Activated naive CD8-positive, alpha-beta T cell treated with anti-CD3 and anti-CD28 coated beads for 36 hours (primary cell): ENCODE measurements around the gene CDC16. TPM values are rescaled to one million over a fixed set of nuclear protein-coding genes. Genes with fewer than 3 reads are reported as not detected.
A peak's percentile ranks its signal among the peaks of the same experiment; 100 is the strongest.
"Not testable (repeated sequence)": the region's sequence is repeated elsewhere in the genome, so short reads cannot be mapped to it uniquely, and the experiment has no call there.

ENCODE experiments used
- DNase-seq: peaks from one replicate; pipeline ENCODE4 v3.0.0; 2021
- H3K27ac Mint-ChIP-seq: one replicate; pipeline ENCODE4 v1.8.0; 2022; ENCODE audit warnings: mild to moderate bottlenecking, moderate library complexity, mixed read lengths
- H3K27me3 Mint-ChIP-seq: one replicate; pipeline ENCODE4 v1.8.0; 2022; ENCODE audit warnings: mild to moderate bottlenecking, mixed read lengths
- H3K36me3 Mint-ChIP-seq: one replicate; pipeline ENCODE4 v1.8.0; 2021; ENCODE audit warnings: mild to moderate bottlenecking, mixed read lengths
- H3K4me1 Mint-ChIP-seq: one replicate; pipeline ENCODE4 v1.8.0; 2021; ENCODE audit warnings: mixed read lengths
- H3K4me3 Mint-ChIP-seq: one replicate; pipeline ENCODE4 v1.8.0; 2022; ENCODE audit warnings: mild to moderate bottlenecking, moderate library complexity, mixed read lengths
- H3K9me3 Mint-ChIP-seq: one replicate; pipeline ENCODE4 v1.8.0; 2022; ENCODE audit warnings: mixed read lengths
- total RNA-seq, 2 experiments: library from RNA; stranded (reverse); gene quantifications; one replicate each; pipeline ENCODE4 v1.2.3, GENCODE V29; 2021

CDC16 gene, protein sequence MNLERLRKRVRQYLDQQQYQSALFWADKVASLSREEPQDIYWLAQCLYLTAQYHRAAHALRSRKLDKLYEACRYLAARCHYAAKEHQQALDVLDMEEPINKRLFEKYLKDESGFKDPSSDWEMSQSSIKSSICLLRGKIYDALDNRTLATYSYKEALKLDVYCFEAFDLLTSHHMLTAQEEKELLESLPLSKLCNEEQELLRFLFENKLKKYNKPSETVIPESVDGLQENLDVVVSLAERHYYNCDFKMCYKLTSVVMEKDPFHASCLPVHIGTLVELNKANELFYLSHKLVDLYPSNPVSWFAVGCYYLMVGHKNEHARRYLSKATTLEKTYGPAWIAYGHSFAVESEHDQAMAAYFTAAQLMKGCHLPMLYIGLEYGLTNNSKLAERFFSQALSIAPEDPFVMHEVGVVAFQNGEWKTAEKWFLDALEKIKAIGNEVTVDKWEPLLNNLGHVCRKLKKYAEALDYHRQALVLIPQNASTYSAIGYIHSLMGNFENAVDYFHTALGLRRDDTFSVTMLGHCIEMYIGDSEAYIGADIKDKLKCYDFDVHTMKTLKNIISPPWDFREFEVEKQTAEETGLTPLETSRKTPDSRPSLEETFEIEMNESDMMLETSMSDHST
- total RNA-seq: 10 to 100 TPM; 72.8 to 73.0 TPM

DNA sequence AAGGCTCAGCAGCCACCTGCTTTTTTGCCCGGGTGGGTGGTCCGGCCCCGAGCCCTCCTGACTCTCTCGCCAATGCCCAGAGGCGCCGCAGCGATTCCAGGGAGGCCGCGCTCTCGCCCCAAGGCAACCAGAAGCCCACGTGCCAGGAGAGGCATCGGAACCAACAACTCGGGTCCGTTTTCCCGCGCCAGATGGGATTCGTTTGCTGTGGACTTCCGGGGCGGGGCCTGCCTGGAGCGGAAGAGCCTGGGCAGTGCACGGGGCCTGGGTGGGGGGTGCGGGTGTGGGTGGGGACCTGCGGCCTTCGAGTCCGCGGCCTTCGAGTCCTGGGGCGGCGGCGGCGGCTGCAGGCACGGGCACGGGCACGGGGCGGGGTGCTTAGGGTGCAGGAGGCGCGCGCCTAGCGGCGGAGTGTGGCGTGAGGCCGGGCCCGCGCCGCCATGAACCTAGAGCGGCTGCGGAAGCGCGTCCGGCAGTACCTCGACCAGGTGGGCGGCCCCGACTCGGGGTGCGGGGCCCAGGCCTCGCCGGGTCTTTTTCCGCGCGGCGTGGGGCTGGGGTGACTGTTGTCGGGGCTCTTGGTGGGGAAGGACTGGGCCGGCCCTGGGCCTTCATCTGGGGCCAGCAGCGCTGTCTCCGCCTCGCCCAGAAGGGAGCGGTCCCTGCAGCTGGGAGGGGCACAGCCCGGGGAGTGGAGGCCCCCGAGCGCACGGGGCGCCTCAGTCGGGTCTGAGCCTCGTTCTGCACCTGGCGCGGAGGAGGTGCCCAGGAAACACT, at the start of gene CDC16:
Gene CDC16 (plus strand): TSS at position 253 of the 777 bp plus-strand sequence. CDS start 188 bp downstream, at position 441.
- Mint-ChIP-seq H3K27me3 (no peaks in the 10 kb centered on the region), H3K4me1 (peaks cover 39% of the 10 kb centered on the region), H3K27ac (peak within 1 kb of the TSS; percentile 93), H3K4me3 (peak within 1 kb of the TSS; percentile 90), H3K9me3 (peaks cover 4% of the 10 kb centered on the region), H3K36me3 (peaks cover 22% of the 10 kb centered on the region)
- DNase-seq: peak; percentile 91

DNA sequence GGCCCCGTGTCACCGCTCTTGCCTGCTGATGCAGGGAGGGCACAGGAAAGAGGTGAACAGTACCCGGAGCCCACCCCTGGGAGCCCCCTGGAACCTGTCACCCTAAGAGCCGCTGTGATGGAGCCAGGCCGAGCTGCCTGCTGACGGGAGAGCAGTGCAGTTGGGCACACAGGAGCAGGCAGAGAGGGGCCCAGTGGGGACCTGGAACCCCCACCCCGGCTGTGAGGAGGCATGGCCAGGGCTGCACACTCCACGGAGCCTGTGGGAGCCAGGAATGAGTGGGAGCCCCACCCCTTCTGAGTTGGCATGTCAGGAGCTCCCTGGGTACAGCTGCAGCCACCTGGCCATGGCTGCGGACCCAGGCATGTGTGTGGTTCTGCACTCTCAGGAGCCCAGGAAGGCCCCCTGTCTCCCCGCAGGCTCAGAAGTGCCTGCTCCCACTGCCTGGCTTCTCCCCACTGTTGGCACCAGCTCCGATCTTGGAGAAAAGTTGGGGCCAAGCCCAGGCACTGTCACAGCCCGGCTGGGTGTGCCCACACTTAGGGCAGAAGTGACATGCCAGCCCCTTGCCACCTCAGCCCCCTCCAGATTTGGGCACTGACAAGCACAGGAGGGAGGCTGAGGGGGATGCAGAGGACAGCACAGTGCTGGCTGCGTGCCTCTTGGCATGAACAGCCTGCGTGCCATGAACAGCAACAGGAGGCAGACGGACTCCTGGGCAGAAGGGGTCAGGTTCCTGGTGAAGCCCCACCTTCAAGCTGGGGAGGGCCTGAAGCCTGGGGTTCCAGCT, 49.3 kb upstream of the CDC16 start:
- no peak overlapping the region for H3K27ac Mint-ChIP-seq
- peaks cover 7% of the 10 kb centered on the region for H3K4me1 Mint-ChIP-seq
- no peak for DNase-seq
- no peak overlapping the region for H3K4me3 Mint-ChIP-seq
- no peaks in the 10 kb centered on the region for H3K27me3 Mint-ChIP-seq
- H3K9me3 Mint-ChIP-seq: peaks cover 4% of the 10 kb centered on the region
- H3K36me3 Mint-ChIP-seq: no peaks in the 10 kb centered on the region

DNA sequence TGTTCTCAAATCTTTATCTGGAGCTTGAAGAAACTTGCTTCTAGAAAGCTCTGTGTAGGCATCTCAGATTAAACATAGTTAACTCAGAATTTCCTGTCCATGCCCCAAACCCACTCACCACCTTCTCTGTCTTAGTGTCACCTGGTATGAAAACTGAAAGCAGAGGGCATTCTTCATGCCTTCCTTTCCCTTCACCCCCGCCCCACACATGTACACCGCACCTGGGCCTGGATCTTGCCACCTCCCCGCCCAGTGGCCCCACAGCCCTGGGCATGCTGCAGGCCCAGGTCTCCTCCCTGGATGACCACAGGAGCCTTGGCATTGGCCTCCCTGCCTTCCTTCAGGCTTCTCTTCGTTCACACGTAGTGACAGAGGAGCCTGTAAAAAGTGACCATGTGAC, 39.8 kb upstream of the CDC16 start:
- peak; percentile 7 for DNase-seq
- Mint-ChIP-seq H3K36me3 (no peaks in the 10 kb centered on the region), H3K27me3 (no peaks in the 10 kb centered on the region), H3K9me3 (peaks cover 4% of the 10 kb centered on the region), H3K4me3 (no peak overlapping the region), H3K27ac (peak overlapping the region; percentile 75), H3K4me1 (peaks cover 14% of the 10 kb centered on the region)

DNA sequence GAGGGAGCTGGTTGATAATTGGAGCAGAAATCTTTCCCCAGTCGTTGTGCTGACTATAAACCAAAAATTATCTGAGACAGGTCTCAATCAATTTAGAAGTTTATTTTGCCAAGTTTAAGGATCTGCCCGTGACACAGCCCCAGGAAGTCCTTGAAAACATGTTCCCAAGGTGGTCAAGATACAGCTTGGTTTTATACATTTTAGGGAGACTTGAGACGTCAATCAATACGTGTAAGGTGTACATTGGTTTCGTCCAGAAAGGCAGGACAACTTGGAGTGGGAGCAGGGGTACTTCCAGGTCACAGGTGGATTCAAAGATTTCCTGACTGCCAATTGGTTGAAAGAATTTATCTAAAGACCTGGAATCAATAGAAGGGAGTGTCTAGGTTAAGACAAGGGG, 38.1 kb upstream of the CDC16 start:
- no peak for DNase-seq
- Mint-ChIP-seq H3K36me3 (no peaks in the 10 kb centered on the region), H3K4me1 (peaks cover 17% of the 10 kb centered on the region), H3K27ac (no peak overlapping the region), H3K9me3 (peaks cover 2% of the 10 kb centered on the region), H3K27me3 (no peaks in the 10 kb centered on the region), H3K4me3 (no peak overlapping the region)

DNA sequence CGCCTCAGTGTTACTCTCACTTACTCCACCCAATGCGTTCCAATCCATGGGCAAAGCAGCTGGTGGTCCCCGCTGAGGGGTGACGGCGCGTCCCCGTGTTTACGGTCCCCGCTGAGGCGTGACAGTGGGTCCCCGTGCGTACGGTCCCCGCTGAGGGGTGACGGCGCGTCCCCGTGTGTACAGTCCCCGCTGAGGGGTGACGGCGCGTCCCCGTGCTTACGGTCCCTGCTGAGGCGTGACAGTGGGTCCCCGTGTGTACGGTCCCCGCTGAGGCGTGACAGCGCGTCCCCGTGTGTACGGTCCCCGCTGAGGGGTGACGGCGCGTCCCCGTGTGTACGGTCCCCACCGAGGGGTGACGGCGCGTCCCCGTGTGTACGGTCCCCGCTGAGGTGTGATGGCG, 36.1 kb upstream of the CDC16 start:
- Mint-ChIP-seq H3K27me3 (no peaks in the 10 kb centered on the region), H3K9me3 (no peaks in the 10 kb centered on the region)

DNA sequence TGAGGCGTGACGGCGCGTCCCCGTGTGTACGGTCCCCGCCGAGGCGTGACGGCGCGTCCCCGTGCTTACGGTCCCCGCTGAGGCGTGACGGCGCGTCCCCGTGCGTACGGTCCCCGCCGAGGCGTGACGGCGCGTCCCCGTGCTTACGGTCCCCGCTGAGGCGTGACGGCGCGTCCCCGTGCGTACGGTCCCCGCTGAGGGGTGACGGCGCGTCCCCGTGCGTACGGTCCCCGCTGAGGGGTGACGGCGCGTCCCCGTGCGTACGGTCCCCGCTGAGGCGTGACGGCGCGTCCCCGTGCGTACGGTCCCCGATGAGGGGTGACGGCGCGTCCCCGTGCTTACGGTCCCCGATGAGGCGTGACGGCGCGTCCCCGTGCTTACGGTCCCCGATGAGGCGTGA, 35.2 kb upstream of the CDC16 start:
- H3K9me3 Mint-ChIP-seq, H3K4me3 Mint-ChIP-seq, DNase-seq, H3K27me3 Mint-ChIP-seq, H3K36me3 Mint-ChIP-seq, H3K27ac Mint-ChIP-seq: not testable (repeated sequence)
- H3K4me1 Mint-ChIP-seq: peaks cover 18% of the 10 kb centered on the region

More for the DNA sequence above, 36.1 kb upstream of the CDC16 start:
- Mint-ChIP-seq H3K36me3 (no peaks in the 10 kb centered on the region), H3K4me3 (no peak overlapping the region), H3K27ac (no peak overlapping the region), H3K4me1 (peaks cover 25% of the 10 kb centered on the region)
- DNase-seq: no peak

DNA sequence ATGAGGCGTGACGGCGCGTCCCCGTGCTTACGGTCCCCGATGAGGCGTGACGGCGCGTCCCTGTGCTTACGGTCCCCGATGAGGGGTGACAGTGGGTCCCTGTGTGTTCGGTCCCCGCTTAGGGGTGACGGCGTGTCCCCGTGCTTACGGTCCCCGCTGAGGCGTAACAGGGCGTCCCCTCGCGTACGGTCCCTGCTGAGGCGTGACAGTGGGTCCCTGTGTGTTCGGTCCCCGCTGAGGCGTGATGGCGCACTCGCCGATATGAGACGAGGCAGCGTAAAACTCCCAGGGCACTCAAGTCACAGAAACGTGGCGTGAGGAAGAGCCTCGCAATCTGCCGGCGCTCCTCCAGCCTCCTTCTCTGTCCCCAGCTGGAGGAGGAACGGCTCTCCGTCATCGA, 34.7 kb upstream of the CDC16 start:
- Mint-ChIP-seq H3K27me3 (no peaks in the 10 kb centered on the region), H3K4me3 (no peak overlapping the region), H3K4me1 (peaks cover 19% of the 10 kb centered on the region), H3K36me3 (no peaks in the 10 kb centered on the region), H3K27ac (no peak overlapping the region), H3K9me3 (no peaks in the 10 kb centered on the region)
- no peak for DNase-seq

DNA sequence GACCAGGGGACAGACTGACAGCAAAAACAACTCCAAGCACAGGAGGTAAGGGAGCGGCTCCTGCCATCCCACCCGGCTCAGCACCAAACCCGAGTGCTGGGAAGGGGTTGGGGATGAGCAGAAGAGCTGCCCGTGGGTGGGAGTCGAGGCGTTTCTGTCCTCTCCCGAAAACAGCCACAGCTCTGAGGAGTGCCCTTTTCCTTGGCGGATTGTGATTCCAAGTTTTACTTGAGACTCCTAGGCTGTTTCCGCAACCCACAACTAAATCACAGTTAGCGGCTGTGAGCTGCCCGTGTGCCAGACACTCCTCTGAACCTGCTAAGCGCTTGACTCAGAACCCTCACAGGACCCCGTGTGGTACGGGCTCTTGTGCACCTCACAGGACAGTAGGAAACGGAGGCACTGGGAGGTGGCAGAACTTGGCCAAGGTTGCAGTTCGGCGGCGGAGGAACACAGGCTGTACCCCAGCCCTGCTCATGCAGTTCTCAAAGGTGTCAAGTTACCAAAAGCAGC, 34.2 kb upstream of the CDC16 start:
- Mint-ChIP-seq H3K27ac (no peak overlapping the region), H3K9me3 (no peaks in the 10 kb centered on the region), H3K27me3 (no peaks in the 10 kb centered on the region), H3K4me3 (no peak overlapping the region), H3K4me1 (peaks cover 15% of the 10 kb centered on the region), H3K36me3 (no peaks in the 10 kb centered on the region)
- DNase-seq: no peak

DNA sequence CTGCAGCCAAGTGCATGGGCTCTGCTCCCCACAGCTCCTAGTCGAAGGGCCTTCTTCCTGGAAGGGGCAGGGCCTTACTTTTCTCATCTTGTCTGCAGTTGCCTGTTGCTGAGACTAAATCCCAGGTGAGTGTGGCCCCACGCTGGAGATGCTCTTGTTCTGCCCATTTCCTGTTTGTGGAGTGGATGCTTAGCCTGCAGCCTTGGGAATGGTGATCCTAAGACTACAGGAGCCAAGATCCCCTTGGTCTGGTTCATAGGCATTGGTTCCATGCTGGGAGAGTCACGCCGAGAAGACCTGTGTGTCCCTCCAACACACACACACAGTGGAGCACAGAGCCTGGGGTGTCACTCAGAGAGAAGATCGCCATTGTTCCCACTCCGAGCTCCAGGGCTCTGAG, 32.1 kb upstream of the CDC16 start:
- Mint-ChIP-seq H3K27me3 (no peaks in the 10 kb centered on the region), H3K4me3 (no peak overlapping the region), H3K9me3 (no peaks in the 10 kb centered on the region), H3K27ac (no peak overlapping the region), H3K4me1 (peaks cover 15% of the 10 kb centered on the region), H3K36me3 (no peaks in the 10 kb centered on the region)
- DNase-seq: no peak

DNA sequence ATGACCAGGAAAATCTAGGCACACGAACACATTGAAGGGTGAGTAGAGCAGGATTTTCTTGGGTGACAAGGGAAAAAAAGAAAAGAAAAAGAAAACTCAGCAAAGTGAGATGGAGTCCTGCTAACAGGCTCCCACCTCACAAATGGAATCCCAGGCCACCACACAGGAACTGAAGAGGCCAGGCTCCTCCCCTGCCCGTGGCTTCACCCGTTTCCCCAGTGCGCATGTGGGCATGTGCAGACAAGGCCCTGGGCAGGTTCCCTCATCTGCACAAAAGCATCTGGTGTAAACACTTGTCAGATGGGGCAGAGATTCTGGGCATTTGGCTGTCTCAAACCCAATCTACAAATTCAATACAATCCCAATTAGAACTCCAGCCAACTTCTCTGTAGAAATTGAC, 31.2 kb upstream of the CDC16 start:
- Mint-ChIP-seq H3K27me3 (no peaks in the 10 kb centered on the region), H3K27ac (no peak overlapping the region), H3K4me3 (no peak overlapping the region), H3K9me3 (no peaks in the 10 kb centered on the region), H3K36me3 (no peaks in the 10 kb centered on the region), H3K4me1 (peaks cover 15% of the 10 kb centered on the region)
- DNase-seq: peak; percentile 21

DNA sequence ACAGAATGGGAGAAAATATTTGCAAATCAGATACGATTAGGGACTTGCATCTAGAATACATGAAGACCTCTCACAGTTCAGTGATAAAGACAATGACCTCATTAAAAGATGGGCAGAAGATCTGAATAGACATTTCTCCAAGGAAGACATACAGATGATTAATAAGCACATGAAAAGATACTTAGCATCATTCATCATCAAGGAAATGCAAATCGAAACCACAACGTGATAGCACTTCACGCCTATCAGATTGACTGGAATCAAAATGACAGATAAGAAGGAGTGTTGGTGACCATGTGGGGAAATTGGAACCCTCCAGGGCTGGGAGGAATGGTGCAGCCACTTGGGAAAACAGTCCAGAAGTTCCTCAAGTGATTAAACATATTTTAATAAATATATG, 29.8 kb upstream of the CDC16 start:
- no peak overlapping the region for H3K27ac Mint-ChIP-seq
- no peak for DNase-seq
- no peaks in the 10 kb centered on the region for H3K27me3 Mint-ChIP-seq
- H3K4me3 Mint-ChIP-seq: no peak overlapping the region
- peaks cover 15% of the 10 kb centered on the region for H3K4me1 Mint-ChIP-seq
- H3K36me3 Mint-ChIP-seq: no peaks in the 10 kb centered on the region
- no peaks in the 10 kb centered on the region for H3K9me3 Mint-ChIP-seq

DNA sequence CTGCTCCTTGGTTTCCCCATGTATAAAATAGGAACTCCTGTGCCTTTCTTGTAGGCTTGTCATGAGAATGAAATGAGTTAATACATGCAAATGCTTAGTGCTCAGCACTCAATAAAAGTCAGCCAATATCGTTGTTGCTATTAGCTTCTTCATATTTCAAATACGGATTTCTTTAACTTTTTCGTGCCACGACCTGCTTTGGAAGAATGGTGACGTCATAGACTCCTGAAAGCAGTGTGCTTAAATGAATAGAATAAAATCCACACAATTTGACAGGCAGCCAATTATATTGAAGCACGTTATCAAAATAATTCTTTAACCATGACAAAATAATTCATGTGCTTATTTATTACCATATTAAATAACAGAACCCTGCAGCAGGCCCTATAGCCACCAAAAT, 26.6 kb upstream of the CDC16 start:
- no peaks in the 10 kb centered on the region for H3K36me3 Mint-ChIP-seq
- H3K27ac Mint-ChIP-seq: no peak overlapping the region
- H3K4me3 Mint-ChIP-seq: no peak overlapping the region
- no peaks in the 10 kb centered on the region for H3K27me3 Mint-ChIP-seq
- H3K9me3 Mint-ChIP-seq: no peaks in the 10 kb centered on the region
- DNase-seq: no peak
- peaks cover 16% of the 10 kb centered on the region for H3K4me1 Mint-ChIP-seq

DNA sequence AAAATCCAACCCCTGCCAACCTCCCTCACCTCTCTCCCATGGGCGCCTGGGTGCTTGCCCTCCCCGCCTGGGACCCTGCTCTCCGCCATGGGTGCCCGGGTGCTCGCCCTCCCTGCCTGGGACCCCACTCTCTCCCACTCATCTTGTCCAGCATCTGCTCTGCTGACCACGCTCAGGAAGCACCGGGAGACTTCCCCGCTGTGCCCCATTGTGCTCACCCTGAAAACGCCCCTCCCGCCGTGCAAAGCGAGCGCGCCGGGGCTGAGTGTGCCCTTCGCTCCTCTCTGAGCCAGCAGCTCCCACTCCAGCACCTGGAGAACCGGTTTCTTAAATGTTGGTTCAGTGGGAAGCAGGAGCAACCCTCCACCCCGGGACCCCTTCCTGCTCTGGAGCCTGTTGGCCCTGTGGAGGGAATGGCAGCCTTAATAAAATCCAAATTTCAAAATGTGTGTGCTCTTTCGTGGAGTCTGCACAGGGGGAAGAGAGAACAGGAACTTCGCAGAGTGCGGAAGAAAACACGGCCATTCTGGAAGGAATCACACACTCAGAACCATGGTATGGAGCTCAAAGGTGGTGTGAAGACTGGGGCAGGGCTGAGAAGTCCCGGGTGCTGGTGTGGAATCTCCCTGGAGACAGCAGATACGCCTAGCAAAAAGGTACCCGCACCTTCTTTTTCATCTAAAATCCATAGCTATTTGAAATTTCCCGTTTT, 23.1 kb upstream of the CDC16 start:
- peaks cover 13% of the 10 kb centered on the region for H3K4me1 Mint-ChIP-seq
- H3K27ac Mint-ChIP-seq: no peak overlapping the region
- no peaks in the 10 kb centered on the region for H3K9me3 Mint-ChIP-seq
- H3K36me3 Mint-ChIP-seq: no peaks in the 10 kb centered on the region
- no peak for DNase-seq
- H3K27me3 Mint-ChIP-seq: no peaks in the 10 kb centered on the region
- H3K4me3 Mint-ChIP-seq: no peak overlapping the region

DNA sequence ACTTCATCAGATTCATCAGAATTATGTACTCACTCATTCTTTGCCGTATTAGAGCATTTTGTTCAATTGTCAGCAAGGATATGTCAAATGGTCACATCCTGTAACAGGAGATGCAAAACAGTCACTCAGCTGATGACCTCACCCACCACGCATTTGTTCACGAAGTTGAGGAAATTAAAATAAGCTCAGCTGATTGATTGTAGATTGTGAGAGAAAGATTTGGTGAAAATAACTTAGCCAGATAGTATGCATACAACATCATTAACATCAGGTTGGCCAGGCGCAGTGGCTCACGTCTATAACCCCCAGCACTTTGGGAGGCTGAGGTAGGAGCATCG, 22.6 kb upstream of the CDC16 start:
- DNase-seq: no peak
- H3K36me3 Mint-ChIP-seq: no peaks in the 10 kb centered on the region
- peaks cover 13% of the 10 kb centered on the region for H3K4me1 Mint-ChIP-seq
- H3K27me3 Mint-ChIP-seq: no peaks in the 10 kb centered on the region
- H3K4me3 Mint-ChIP-seq: no peak overlapping the region
- H3K27ac Mint-ChIP-seq: no peak overlapping the region
- no peaks in the 10 kb centered on the region for H3K9me3 Mint-ChIP-seq
